GM10248 (cell line): ENCODE data around the gene CEP120.
A peak's percentile ranks its signal among the peaks of the same experiment; 100 is the strongest.

Source experiments
- CTCF ChIA-PET: fragments of 300-600 bp; sonication (Branson Sonifier 250); formaldehyde crosslinking; extraction: SDS; loops from one replicate; lab custom pipeline; 2021; ENCODE audit warnings: antibody characterized with exemption; lab: Yijun Ruan, JAX
- POLR2A ChIA-PET: fragments of 350-650 bp; sonication (Branson Sonifier 250); formaldehyde crosslinking; extraction: SDS; loops from one replicate; lab custom pipeline; 2020; ENCODE audit warnings: antibody characterized with exemption; lab: Yijun Ruan, JAX
- DNase-seq: peaks from one replicate; pipeline ENCODE4 v3.0.0; 2012; ENCODE audit errors: extremely low spot score
- CTCF ChIP-seq: IDR thresholded peaks from 2 replicates; pipeline ENCODE4 v1.5.1; 2012; ENCODE audit warnings: mild to moderate bottlenecking, low read depth; ENCODE audit errors: extremely low read depth, missing control alignments, control extremely low read depth

CEP120 gene

GRCh38 chr5:123455640-123456039 is 32.4 kb upstream of the CEP120 start:
- peak; percentile 15 for DNase-seq
- ChIA-PET CTCF (interaction anchor here (0.6 to 1.3 kb wide), 3 partner anchors 17 to 52 kb away, joined by 3 to 4 read pairs (median 3); partner anchors contain the start of gene CEP120), POLR2A (no interaction called here)

DNA sequence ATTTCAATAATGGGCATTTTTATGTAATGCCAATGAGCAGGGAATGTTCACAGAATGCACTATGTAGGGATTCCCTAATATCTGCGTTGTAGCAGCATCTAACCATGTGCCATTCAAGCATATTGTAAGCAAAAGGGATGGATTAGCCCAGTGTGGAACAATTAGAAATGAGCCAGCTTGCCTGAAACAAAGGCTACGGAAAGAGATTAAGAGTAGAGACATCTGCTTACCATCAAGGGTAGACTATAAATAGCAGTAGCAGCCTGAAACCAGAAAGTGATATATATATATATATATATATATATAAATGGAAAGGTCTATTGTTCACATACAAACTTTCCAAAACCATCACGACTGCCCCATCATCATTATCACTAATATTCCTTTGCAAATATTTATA is 31.9 kb upstream of the CEP120 start:
- no peak for DNase-seq
- ChIA-PET CTCF (interaction anchor here (0.6 to 1.3 kb wide), 3 partner anchors 17 to 32 kb away, joined by 3 to 5 read pairs (median 4); partner anchors contain the start of gene CEP120), POLR2A (no interaction called here)
- TF ChIP-seq CTCF, result no peak

More at GRCh38 chr5:123455640-123456039, 32.4 kb upstream of the CEP120 start:
- no peak for TF ChIP-seq CTCF

DNA sequence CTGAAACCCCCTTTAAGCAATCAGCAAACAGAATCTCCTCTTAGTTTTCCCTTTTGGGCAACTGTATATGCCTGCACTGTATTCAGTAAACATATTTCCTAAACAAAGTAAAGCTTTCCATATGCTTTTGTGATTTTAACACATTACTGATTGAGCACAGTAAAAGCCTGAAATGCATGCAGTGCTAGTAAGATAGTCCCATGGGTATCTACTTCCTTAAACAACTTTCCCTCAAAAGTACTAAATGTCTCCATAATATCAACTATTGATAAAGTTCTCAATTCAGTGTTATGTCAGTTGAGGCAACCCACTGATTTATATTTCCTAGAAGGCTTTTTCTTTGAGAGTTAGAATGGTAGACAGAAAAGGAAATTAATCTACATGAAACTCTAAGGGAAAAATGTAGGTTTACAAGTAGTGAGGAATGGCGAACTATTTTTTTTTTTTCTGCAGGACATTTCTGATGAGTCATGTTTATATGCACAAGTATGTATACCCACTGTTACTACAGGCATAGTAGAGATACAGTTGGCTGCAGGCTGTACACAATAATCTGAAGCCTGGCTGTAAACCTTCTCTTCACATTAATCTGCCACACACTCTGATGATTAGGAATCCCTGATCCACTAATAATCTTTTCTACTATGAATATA is 31.2 kb upstream of the CEP120 start:
- TF ChIP-seq CTCF, result no peak
- POLR2A ChIA-PET, result no interaction called here
- CTCF ChIA-PET, result interaction anchor here (1.3 kb wide), 1 partner anchor 31 kb away, joined by 5 read pairs; the partner anchor contains the start of gene CEP120
- no peak for DNase-seq

DNA sequence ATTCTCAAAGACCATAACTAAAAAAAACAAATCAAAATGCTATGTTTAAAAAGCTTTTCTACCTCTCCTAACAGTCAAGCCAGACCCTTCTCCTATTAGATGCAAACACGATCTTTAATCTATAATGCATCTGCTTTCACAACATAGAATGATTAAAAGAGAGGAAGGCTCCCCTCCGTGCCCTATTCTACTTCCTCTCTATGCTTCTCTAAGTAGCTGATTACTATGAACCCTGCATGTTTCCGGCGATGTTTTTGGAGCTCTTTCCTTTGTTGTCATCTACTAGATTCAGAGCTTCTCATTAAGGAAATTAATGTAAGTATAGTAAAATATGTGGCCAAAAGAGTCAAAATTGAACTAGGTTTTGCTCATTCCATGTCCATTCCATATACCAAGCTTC is 29.2 kb upstream of the CEP120 start:
- ChIA-PET CTCF (interaction anchor here (1.1 to 1.4 kb wide), 4 partner anchors 16 to 46 kb away, joined by 3 read pairs; no protein-coding TSS in a partner anchor), POLR2A (no interaction called here)
- no peak for DNase-seq
- TF ChIP-seq CTCF, result no peak

GRCh38 chr5:123451047-123451446 is 27.8 kb upstream of the CEP120 start:
- DNase-seq, result no peak
- ChIA-PET POLR2A (no interaction called here), CTCF (interaction anchor here (2.4 kb wide), 1 partner anchor 28 kb away, joined by 9 read pairs; the partner anchor contains the start of gene CEP120)
- no peak for TF ChIP-seq CTCF

DNA sequence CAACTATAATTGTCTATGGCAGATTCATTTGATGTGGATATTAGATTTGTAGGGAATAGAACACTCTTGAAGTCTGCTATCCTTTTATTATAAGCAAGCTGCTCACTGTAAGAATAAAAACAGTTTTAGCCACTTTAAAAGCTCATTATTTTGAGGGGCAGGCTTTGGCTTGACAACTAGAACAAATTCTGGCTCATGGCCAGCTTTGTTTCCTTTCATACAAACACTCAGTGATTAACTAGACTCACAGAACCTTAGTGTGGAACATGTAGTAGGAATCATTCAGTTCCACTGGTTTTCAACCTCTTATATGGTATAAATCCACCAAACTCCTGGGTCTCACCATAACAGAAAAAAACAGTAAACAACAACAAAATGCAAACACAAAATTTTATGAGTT is 27.4 kb upstream of the CEP120 start:
- ChIA-PET CTCF (interaction anchor here (1.1 to 2.4 kb wide), 2 partner anchors 9 to 28 kb away, joined by 3 to 9 read pairs; partner anchors contain the start of gene CEP120), POLR2A (no interaction called here)
- TF ChIP-seq CTCF, result no peak
- no peak for DNase-seq
